DLD1 (cell line): ENCODE results near the gene CTSS.
"Not testable (repeated sequence)": the region's sequence is repeated elsewhere in the genome, so short reads cannot be mapped to it uniquely, and the experiment has no call there.

Experiments
- in situ Hi-C: cut with HindIII; loops from 2 replicates; pipeline ENCODE4 v1.10.0; 2017; ENCODE audit warnings: low sequenced_read_pairs

CTSS gene

GRCh38 chr1:150765296-150765976 is at the start of gene CTSS:
CTSS (minus strand) TSS chr1:150765778; CDS start chr1:150764763, 1,015 bp downstream.
- in situ Hi-C loops = no loop called here

- in situ Hi-C loops = no loop called here
These were observed 47.6 kb upstream of the CTSS start for GRCh38 chr1:150813028-150813707.

GRCh38 chr1:150810958-150811659 is 45.5 kb upstream of the CTSS start:
- in situ Hi-C loops = no loop called here

GRCh38 chr1:150809651-150810050 is 44.1 kb upstream of the CTSS start:
- in situ Hi-C loops = no loop called here

- in situ Hi-C loops = no loop called here
These were observed 43.3 kb upstream of the CTSS start for GRCh38 chr1:150808846-150809245.

GRCh38 chr1:150808121-150808520 is 42.5 kb upstream of the CTSS start, which contains the start of gene CTSK:
CTSK (minus strand) TSS chr1:150808260; CDS start chr1:150806805, 1,455 bp downstream.
- in situ Hi-C loops = no loop called here

GRCh38 chr1:150807249-150808023 is 41.9 kb upstream of the CTSS start:
- in situ Hi-C loops = no loop called here

GRCh38 chr1:150805899-150806298 is 40.3 kb upstream of the CTSS start:
- in situ Hi-C loops = no loop called here

GRCh38 chr1:150804671-150805070 is 39.1 kb upstream of the CTSS start:
- in situ Hi-C loops = no loop called here

- in situ Hi-C loops = no loop called here
These were observed 33.5 kb upstream of the CTSS start for GRCh38 chr1:150799089-150799488.

- in situ Hi-C loops = no loop called here
These were observed 32.9 kb upstream of the CTSS start for GRCh38 chr1:150798525-150798924.

GRCh38 chr1:150796374-150796773 is 30.8 kb upstream of the CTSS start:
- in situ Hi-C loops = no loop called here

GRCh38 chr1:150793778-150794177 is 28.2 kb upstream of the CTSS start:
- in situ Hi-C loops = not testable (repeated sequence)

- in situ Hi-C loops = no loop called here
These were observed 27.6 kb upstream of the CTSS start for GRCh38 chr1:150793221-150793620.

- in situ Hi-C loops = no loop called here
These were observed 26.0 kb upstream of the CTSS start for GRCh38 chr1:150791585-150791984.

GRCh38 chr1:150789396-150789795 is 23.8 kb upstream of the CTSS start:
- in situ Hi-C loops = no loop called here

- in situ Hi-C loops = no loop called here
These were observed 23.4 kb upstream of the CTSS start for GRCh38 chr1:150788946-150789345.

GRCh38 chr1:150787455-150787854 is 21.9 kb upstream of the CTSS start:
- in situ Hi-C loops = no loop called here

GRCh38 chr1:150780510-150780909 is 14.9 kb upstream of the CTSS start:
- in situ Hi-C loops = no loop called here

GRCh38 chr1:150778409-150778808 is 12.8 kb upstream of the CTSS start:
- in situ Hi-C loops = no loop called here

GRCh38 chr1:150777544-150777943 is 12.0 kb upstream of the CTSS start:
- in situ Hi-C loops = no loop called here
